ENCODE measurements around the gene SLC27A6.

GRCh38 chr5:128980917-128981316 lies 15.6 kb downstream of the SLC27A6 start:
- TF ChIP-seq CTCF (IDR thresholded peaks at IDR 0.05) (no peak), POLR2A (IDR thresholded peaks at IDR 0.05) (no peak), EP300 (IDR thresholded peaks at IDR 0.05) (no peak)

All from sigmoid colon (tissue), 4 donors.